ENCODE measurements around the gene ESPL1.

Gene ESPL1

GRCh38 chr12:53267999-53268629 is at the start of gene ESPL1:
Gene ESPL1, plus strand, starts transcription at chr12:53268299. Its CDS starts 468 bp downstream, at chr12:53268767.
- peak; percentile 42 for DNase-seq

- DNase-seq, result no peak
These were observed 49.4 kb upstream of the ESPL1 start for GRCh38 chr12:53218551-53219291.

GRCh38 chr12:53219292-53219955 is 48.7 kb upstream of the ESPL1 start:
- no peak for DNase-seq

DNA sequence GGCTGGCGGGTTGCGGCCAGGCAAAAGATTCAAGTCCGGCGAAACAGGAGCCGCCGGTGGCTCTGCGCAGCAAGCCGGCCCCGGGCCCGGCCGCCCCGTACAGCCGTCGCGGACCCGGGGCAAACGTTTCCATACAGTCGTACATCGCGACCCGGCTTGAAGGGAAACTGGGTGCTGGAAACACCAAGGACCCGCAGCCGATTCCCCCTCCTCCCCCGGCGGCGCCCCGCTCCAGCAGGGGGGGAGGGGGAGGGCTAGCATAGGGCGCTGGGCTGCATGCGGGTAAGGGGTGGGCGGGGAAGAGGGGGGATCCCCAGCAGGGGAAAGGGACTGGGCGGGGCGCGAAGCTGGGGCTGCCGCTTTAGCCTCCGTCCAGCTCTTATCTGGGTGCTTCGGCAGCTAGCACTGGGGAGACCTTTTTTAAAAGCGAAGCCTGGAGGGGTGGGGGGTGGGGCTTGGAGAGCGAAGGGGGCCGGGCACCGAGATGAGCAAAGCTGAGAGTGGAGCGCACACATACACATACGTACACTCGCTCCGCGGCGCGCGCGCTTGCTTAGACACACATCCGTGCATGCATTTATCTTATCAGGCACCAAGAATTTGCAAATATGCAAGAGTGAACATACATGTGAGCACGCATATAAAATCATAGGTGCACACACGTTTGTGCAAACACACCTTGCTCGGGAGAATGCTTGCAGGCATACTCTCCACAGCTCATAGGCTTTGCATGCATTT is 48.0 kb upstream of the ESPL1 start:
- no peak for DNase-seq

- DNase-seq, result no peak
These were observed 47.4 kb upstream of the ESPL1 start for GRCh38 chr12:53220694-53221202.

GRCh38 chr12:53221203-53222080 is 46.7 kb upstream of the ESPL1 start:
- no peak for DNase-seq

- no peak for DNase-seq
These were observed 45.9 kb upstream of the ESPL1 start for GRCh38 chr12:53222170-53222721.

- no peak for DNase-seq
These were observed 45.3 kb upstream of the ESPL1 start for GRCh38 chr12:53222806-53223261.

GRCh38 chr12:53223389-53224060 is 44.6 kb upstream of the ESPL1 start:
- DNase-seq, result no peak

- no peak for DNase-seq
These were observed 43.8 kb upstream of the ESPL1 start for GRCh38 chr12:53224061-53224896.

DNA sequence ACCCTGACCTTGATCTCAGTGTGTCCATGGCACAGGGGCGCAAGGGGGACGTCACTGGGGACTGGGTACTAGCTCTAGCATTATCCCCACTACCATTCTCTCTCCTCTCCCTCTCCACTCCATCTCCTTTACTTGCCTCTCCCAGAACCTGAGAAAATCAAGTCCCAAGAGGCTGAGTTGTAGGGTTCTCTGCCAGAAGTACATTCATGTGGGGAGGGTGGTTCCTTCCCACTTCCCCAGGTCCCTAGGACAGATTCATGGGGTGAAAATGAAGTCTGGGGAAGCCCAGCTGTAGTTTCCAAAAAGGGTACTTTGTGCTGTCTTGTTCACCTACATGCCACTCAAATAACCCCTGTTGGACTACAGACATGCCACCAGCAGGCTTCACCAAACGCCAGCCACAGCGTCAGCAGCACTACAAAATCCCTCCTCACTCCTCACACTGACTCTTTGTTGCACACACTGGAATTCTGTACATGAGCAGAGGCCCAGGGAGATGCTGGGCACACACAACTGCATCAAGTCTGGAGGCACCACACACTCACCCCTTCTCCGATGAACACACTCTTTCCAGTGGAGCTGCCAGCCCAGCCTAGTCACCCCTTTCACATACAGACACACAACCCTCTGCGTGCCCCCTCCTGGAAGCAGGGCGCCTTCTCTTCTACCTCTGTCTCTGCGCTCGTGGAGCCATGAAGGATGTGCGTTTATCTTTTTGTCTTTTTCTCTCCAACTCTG is 43.0 kb upstream of the ESPL1 start:
- DNase-seq, result no peak

- no peak for DNase-seq
These were observed 42.3 kb upstream of the ESPL1 start for GRCh38 chr12:53225635-53226424.

DNA sequence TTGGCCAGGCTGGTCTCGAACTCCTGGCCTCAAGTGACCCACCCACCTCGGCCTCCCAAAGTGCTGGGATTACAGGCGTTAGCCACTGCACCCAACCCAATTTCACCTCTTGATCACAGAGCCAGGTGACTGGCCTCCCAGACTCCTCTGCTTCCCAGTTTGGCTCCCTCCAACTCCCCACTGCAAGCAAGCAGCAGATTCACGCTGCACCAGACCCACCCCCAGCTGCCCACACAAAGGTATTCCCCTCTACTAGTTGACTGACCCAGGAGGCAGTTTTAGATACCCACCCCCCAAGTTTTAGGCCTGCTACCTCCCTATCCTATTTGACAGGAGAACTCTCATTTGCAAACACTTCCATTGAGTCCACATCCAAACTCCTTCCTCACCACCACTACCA is 41.3 kb upstream of the ESPL1 start:
- no peak for DNase-seq

DNA sequence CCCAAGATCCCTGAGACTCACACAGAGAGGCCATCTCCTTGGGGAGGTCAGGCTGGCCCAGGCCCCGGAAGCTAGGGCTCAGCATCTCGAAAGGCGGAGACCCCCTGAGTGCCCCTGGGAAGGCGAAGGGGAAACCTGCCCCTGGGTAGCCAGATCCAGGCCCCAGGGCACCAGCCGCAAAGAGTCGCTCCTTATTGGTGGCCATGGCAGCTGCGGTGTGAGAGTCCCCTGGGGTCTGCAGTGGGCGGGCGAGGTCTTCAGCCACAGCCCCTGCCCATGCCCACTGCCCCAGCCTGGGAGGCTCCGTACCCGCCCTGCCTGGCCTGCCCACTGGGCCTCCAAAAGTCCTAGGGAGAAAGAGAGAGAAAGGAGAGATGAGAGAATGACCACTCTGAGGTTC is 40.8 kb upstream of the ESPL1 start:
- DNase-seq, result no peak

DNA sequence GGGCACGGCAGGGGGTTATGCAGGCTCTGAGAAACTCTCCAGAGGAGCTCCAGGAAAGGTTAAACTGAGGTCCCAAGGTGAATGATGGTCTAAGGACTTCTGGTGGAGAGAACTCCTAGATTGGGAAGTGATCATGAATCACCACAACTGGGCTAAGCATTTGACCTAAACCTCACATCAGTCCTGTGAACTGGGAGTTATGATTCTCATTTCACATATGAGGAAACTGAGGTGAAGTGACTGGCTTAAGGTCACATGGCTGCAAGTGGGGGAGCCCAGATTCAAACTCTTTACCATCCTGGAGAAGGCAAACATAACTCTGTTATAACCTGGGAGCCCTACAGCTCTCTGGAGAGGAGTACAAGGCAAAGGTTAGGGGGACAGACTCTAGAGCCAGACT is 40.3 kb upstream of the ESPL1 start:
- no peak for DNase-seq

DNA sequence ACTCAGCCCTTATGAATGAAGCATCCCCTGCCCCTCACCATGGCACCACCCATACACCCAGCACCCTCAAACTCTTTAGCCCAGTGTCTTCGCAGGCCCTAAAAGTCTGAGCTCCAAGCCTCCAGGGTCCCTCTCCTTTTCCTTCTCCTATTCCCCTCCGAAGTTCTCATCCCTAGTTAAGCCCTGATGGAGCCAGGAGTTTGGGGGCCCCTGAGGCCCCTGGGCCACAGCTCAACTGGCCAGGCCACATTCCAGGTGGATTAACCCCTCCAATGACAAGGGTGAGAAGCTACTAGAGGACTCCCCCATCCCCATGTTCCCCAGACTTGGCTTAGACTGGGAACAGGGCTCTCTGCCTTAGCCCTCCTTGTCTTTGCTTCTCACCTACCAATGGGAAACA is 38.6 kb upstream of the ESPL1 start:
- no peak for DNase-seq

- DNase-seq, result no peak
These were observed 37.8 kb upstream of the ESPL1 start for GRCh38 chr12:53230108-53230845.

DNA sequence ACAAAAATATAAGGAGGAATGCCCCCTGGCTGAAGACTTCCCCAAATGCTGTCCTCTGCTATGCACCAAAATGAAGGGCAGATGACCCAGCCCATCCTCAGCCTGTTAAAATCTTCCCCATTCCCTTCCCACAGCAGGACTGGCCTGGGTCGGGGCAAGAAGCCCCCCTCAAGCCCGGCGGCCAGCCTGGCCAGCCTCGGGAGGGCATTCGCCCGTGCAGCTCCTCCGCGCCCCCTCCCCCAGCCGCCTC is 36.5 kb upstream of the ESPL1 start:
- DNase-seq, result no peak
